SIG-M5 (cell line): ENCODE data around the gene FAM25A.
"Not testable (repeated sequence)": the region's sequence is repeated elsewhere in the genome, so short reads cannot be mapped to it uniquely, and the experiment has no call there.

ENCODE experiments used
- DNase-seq: peaks from one replicate; lab custom pipeline; 2025; lab: John Stamatoyannopoulos, UW

The FAM25A gene

GRCh38 chr10:87013528-87013927 lies 6.6 kb upstream of the FAM25A start:
- DNase-seq, result not testable (repeated sequence)

- DNase-seq, result not testable (repeated sequence)
Measured at GRCh38 chr10:87014986-87015716, 4.9 kb upstream of the FAM25A start.

DNA sequence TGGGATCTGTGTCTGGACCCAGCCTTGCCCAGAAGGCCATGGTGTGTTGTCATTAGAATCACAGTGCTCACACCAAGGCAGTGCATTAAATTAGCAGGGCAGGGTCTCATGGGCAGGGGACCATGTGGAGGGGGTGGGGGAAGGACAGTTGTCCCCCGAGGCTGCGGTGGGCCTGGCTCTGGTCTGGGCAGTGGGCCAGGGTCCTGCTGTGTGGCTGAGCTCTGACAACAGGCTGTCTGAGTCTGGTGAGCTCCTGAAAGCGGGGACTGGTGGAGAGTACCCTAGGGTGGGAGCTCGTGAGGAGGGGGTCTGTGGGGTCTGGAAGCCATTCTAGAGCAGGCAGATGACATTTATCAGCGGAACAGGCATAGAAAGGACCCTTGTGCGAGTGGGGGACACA lies 2.0 kb upstream of the FAM25A start:
- not testable (repeated sequence) for DNase-seq

GRCh38 chr10:87019066-87019465 lies 1.0 kb upstream of the FAM25A start:
- DNase-seq, result not testable (repeated sequence)

DNA sequence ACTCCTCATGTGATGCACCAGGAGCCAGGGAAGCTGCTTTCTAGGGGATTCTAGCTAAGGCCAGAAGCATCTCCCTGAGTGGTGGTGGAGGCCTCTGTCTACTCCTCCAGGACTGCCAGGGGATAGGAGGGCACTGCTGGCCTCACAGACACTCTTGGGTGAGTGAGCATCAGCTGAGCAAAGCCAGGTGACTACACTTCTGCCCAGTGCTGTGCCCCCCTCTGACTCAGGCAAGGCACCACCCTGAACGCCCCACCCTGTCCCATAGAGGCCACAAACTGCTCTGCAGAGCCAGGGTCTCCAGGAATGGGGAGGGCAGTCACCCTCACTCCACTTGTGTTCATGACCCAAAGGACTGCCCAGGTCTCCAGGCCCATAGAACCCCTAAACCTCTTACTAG lies 590 bp upstream of the FAM25A start:
- not testable (repeated sequence) for DNase-seq

- peak; percentile 31 for DNase-seq
Measured at GRCh38 chr10:87025285-87025958, 5.3 kb downstream of the FAM25A start.

DNA sequence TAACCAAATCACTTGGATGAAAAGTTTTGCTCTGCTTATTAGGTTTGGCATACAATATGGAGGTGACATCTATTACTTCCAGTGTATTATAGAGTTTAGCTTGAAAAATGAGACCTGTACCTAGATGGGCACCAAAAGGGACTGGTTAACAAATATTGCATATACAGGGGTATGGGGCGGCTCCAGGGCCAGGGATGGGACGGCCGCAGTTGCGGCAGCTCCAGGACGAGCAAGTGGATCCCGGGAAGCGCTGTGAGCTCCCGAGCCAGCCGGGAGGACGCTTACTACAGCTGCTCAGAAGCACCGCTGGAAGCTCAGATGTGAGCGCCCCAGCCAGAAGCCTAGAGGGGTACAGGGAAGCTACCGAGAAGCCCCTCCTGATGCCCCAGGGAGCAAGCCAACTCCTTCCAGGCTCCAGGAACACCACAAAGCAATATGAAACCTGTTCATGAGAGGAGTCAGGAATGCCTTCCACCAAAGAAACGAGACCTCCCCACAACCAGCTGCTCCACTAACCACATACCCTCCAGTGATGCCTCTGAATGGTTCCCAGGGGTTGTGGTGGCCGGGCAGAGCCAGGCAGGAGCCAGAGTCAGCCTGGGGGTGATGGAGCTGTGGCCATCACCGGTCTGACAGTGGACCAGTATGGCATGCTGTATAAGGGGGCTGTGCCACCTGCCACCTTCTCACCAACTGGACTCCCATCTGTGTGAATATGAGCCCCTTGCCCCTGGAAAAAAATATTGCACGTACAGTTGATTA lies 6.8 kb downstream of the FAM25A start:
- DNase-seq, result not testable (repeated sequence)

- DNase-seq, result not testable (repeated sequence)
Measured at GRCh38 chr10:87030419-87030818, 10.3 kb downstream of the FAM25A start.

DNA sequence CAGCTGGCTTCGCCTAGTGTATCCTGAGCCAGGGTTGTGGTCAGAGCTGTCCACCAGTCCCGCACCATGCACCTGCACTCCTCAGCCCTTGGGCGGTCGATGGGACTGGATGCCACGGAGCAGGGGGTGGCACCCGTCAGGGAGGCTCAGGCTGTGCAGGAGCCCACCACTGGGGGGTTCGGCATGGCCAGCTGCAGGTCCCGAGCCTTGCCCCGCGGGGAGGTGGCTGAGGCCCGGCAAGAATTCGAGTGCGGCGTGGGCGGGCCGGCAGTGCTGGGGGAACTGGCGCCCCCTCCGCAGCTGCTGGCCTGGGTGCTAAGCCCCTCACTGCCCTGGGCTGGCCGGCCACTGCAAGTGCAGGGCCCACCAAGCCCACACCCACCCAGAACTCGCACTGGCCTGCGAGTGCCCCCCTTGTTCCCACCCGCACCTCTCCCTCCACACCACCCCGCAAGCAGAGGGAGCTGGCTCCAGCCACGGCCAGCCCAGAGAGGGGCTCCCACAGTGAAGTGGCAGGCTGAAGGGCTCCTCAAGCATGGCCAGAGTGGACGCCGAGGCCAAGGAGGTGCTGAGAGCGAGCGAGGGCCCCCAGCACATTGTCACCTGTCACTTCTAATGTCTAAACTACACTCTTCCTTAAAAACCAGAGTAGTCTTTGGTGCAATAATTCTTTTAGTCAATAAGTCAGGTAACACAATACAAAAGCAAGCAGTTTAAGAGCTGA lies 11.0 kb downstream of the FAM25A start:
- DNase-seq, result no peak

- no peak for DNase-seq
Measured at GRCh38 chr10:87036623-87037022, 16.5 kb downstream of the FAM25A start.

DNA sequence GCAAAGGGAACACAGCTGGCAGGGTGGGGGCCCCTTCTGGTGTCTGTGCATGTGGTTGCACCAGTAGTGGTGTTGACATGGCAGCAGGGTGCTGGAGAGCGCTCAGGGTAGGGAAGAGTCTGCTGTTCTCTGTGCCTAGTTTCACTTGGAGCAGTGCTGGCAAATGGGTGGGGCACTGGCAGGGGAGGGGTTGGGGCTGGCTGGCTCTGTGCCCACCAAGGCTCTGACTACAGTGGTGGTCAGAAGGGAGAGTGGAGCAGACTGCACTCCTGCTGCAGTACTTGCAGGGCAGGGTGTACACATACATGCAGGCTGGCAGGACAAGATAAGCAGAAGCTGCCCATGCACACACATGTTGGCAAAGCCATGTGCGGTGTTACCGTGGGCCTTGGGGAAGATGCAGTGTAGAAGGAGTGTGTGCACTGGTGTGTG lies 18.2 kb downstream of the FAM25A start:
- DNase-seq, result no peak

DNA sequence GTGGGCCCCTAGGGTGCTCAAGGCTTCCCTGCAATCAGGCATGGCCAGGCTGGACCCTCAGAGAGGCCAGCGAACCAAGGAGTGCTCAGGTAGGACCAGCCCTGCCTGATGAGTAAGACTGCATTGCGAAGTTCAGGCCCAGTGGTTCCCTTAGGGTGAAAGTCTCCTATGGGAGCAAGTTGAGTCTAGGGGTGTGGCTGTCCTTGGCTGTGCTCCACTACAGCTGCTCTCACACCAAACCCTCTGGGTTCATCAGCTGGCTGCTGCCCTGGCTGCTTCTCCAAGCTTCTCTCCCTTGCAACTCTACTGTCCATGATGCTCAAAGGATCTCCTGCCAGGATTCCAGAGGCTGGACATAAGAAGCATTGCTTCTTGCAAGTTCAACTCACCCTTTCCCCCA lies 18.7 kb downstream of the FAM25A start:
- no peak for DNase-seq

- not testable (repeated sequence) for DNase-seq
Measured at GRCh38 chr10:87043579-87043978, 23.5 kb downstream of the FAM25A start.

DNA sequence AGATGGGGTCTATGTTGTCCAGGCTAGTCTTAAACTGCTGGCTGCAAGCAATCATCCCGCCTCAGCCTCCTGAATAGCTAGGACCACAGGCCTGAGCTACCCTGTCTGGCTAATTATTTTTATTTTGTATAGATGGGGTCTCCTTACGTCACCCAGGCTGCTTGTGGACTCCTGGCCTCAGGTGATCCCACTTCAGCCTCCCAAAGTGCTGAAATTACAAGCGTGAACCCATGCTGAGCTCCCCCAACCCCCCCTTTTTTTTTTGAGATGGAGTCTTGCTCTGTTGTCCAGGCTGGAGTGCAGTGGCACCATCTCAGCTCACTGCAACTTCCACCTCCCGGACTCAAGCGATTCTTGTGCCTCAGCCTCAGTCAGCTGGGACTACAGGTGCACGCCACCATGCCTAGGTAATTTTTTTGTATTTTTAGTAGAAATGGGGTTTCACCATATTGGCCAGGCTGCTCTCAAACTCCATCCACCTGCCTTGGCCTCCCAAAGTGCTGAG lies 25.4 kb downstream of the FAM25A start:
- DNase-seq, result no peak

- no peak for DNase-seq
Measured at GRCh38 chr10:87053111-87053510, 33.0 kb downstream of the FAM25A start.

GRCh38 chr10:87053577-87054181 lies 33.6 kb downstream of the FAM25A start:
- DNase-seq, result no peak

- peak; percentile 3 for DNase-seq
Measured at GRCh38 chr10:87054373-87055295, 34.5 kb downstream of the FAM25A start.

DNA sequence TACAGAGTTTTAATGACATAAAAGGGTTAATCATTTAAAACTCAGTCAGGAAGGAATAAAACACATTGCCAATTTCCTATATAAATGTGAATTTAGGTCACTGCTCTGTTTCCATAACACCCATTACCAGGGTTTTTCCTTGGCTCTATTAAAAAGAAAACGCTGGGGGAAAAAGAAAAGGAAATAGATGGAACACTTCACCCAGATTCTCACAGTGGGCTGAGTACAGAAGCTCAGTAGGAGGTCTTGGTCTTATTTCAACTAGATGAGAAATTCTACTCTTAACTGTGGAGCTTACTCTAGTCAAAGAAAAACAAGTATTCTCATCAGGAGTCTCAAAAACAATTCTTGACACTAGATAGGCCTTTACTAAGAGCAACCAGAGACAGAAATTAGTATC lies 38.1 kb downstream of the FAM25A start:
- no peak for DNase-seq

- DNase-seq, result no peak
Measured at GRCh38 chr10:87059401-87059800, 39.3 kb downstream of the FAM25A start.

GRCh38 chr10:87060280-87060928 lies 40.3 kb downstream of the FAM25A start:
- no peak for DNase-seq
